Measurements from ENCODE around the gene RFTN2. TPM values are rescaled to one million over a fixed set of nuclear protein-coding genes. Genes with fewer than 3 reads are reported as not detected.

The RFTN2 gene
- total RNA-seq, 4 donors from 2014 or later, result 5.0 to 7.4 (median 6.1) TPM

- 47% methylated on average over 10 of the region's 10 CpGs for WGBS
- Histone ChIP-seq H3K4me1 (peaks cover 5 to 9% (median 6%) of the 10 kb centered on the region in 4 donors), H3K27me3 (no peaks in the 10 kb centered on the region), H3K9me3 (peaks cover 0 to 5% (median 0%) of the 10 kb centered on the region in 4 donors), H3K4me3 (no peak overlapping the region), H3K36me3 (peaks cover 0 to 5% (median 0%) of the 10 kb centered on the region in 4 donors), H3K27ac (replicated peaks in 1 of 4) (peak overlapping the region in 1 of 4 donors; percentile 7)
- intact Hi-C loops (cut with DNase I), result no loop called here
- TF ChIP-seq POLR2A (IDR thresholded peaks at IDR 0.05; ENCODE audit: low read depth), result no peak
- TF ChIP-seq POLR2AphosphoS5 (IDR thresholded peaks at IDR 0.05), result no peak
- TF ChIP-seq CTCF (IDR thresholded peaks at IDR 0.05), result no peak
- TF ChIP-seq EP300 (IDR thresholded peaks at IDR 0.05), result no peak
- peak; percentile 39 for DNase-seq (ENCODE audit: extremely low spot score)
These were observed 103.6 kb downstream of the RFTN2 start for GRCh38 chr2:197571627-197572271.

GRCh38 chr2:197560146-197560665 lies 115.2 kb downstream of the RFTN2 start:
- TF ChIP-seq EP300 (IDR thresholded peaks at IDR 0.05), result no peak
- TF ChIP-seq POLR2AphosphoS5 (IDR thresholded peaks at IDR 0.05), result no peak
- no peak for TF ChIP-seq CTCF (IDR thresholded peaks at IDR 0.05)
- TF ChIP-seq POLR2A (IDR thresholded peaks at IDR 0.05; ENCODE audit: low read depth), result no peak
- Histone ChIP-seq H3K4me3 (no peak overlapping the region), H3K27me3 (no peaks in the 10 kb centered on the region), H3K9me3 (no peaks in the 10 kb centered on the region), H3K27ac (replicated peaks in 1 of 4) (peak overlapping the region in 1 of 4 donors; percentile 10), H3K36me3 (peaks cover 0 to 26% (median 9%) of the 10 kb centered on the region in 4 donors), H3K4me1 (peaks cover 0 to 4% (median 2%) of the 10 kb centered on the region in 4 donors)
- intact Hi-C loops (cut with DNase I), result no loop called here
- 90% methylated on average over 9 of the region's 9 CpGs for WGBS
- no peak for DNase-seq (ENCODE audit: extremely low spot score)

GRCh38 chr2:197559681-197560080 lies 115.7 kb downstream of the RFTN2 start:
- TF ChIP-seq POLR2AphosphoS5 (IDR thresholded peaks at IDR 0.05) (no peak), CTCF (IDR thresholded peaks at IDR 0.05) (no peak), POLR2A (IDR thresholded peaks at IDR 0.05; ENCODE audit: low read depth) (no peak), EP300 (IDR thresholded peaks at IDR 0.05) (no peak)
- Histone ChIP-seq H3K36me3 (peaks cover 0 to 31% (median 12%) of the 10 kb centered on the region in 4 donors), H3K27me3 (no peaks in the 10 kb centered on the region), H3K4me3 (no peak overlapping the region), H3K9me3 (no peaks in the 10 kb centered on the region), H3K27ac (replicated peaks in 1 of 4) (peak overlapping the region in 1 of 4 donors; percentile 10), H3K4me1 (peaks cover 0 to 4% (median 2%) of the 10 kb centered on the region in 4 donors)
- WGBS, result 94% methylated on average over 5 of the region's 5 CpGs
- DNase-seq (ENCODE audit: extremely low spot score), result no peak
- intact Hi-C loops (cut with DNase I), result no loop called here

DNA sequence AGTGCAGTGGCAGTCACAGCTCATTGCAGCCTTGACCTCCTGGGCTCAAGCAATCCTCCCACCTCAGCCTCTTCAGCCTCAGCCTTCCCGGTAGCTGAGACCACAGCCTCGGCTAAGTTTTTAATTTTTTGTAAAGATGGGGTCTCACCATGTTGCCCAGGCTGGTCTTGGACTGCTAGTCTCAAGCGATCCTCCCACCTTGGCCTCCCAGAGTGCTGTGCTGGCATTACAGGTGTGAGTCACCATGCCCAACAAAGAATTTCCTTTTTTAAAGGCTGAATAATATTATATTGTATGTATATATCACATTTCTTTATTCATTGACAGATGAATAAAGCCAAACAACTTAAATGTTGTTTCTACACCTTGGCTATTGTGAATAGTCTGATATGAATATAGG lies 117.0 kb downstream of the RFTN2 start:
- Histone ChIP-seq H3K4me1 (peaks cover 0 to 4% (median 2%) of the 10 kb centered on the region in 4 donors), H3K9me3 (no peaks in the 10 kb centered on the region), H3K36me3 (peaks cover 0 to 44% (median 24%) of the 10 kb centered on the region in 4 donors), H3K4me3 (no peak overlapping the region), H3K27ac (replicated peaks in 1 of 4) (no peak overlapping the region), H3K27me3 (no peaks in the 10 kb centered on the region)
- TF ChIP-seq EP300 (IDR thresholded peaks at IDR 0.05), result no peak
- TF ChIP-seq CTCF (IDR thresholded peaks at IDR 0.05), result no peak
- no peak for TF ChIP-seq POLR2AphosphoS5 (IDR thresholded peaks at IDR 0.05)
- TF ChIP-seq POLR2A (IDR thresholded peaks at IDR 0.05; ENCODE audit: low read depth), result no peak
- intact Hi-C loops (cut with DNase I), result no loop called here
- DNase-seq (ENCODE audit: extremely low spot score), result no peak
- WGBS, result 98% methylated on average over 3 of the region's 3 CpGs

All from esophagus muscularis mucosa (tissue), 4 donors.